ENCODE results near the gene DCT. TPM values are rescaled to one million over a fixed set of nuclear protein-coding genes. Genes with fewer than 3 reads are reported as not detected.

DCT gene
- total RNA-seq, 1 donor from 2014 or later, result 0.08 TPM

DNA sequence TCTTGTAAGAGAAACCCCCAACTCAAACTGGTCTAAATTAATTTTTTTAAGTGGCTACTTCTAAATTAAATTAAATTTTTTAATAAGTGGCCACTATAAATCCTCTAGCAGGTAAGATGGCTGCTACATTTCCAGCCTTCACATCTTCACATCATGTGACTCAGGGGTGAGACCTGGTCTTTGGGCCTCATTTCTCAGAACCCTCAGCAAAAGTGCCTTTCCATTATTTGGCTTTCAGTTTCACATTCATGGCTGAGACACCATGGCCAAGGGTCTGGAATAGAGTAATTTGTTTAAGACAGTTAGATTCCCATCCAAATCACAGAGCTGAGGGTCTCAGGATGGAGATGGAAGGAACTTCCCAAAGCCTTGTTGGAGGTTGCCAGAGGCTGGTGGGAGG is 47.5 kb downstream of the DCT start:
- no peaks in the 10 kb centered on the region for H3K27me3 ChIP-seq (ENCODE audit: control insufficient read depth, insufficient read depth, low read length)
- TF ChIP-seq, protein P1, sequence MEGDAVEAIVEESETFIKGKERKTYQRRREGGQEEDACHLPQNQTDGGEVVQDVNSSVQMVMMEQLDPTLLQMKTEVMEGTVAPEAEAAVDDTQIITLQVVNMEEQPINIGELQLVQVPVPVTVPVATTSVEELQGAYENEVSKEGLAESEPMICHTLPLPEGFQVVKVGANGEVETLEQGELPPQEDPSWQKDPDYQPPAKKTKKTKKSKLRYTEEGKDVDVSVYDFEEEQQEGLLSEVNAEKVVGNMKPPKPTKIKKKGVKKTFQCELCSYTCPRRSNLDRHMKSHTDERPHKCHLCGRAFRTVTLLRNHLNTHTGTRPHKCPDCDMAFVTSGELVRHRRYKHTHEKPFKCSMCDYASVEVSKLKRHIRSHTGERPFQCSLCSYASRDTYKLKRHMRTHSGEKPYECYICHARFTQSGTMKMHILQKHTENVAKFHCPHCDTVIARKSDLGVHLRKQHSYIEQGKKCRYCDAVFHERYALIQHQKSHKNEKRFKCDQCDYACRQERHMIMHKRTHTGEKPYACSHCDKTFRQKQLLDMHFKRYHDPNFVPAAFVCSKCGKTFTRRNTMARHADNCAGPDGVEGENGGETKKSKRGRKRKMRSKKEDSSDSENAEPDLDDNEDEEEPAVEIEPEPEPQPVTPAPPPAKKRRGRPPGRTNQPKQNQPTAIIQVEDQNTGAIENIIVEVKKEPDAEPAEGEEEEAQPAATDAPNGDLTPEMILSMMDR (IDR thresholded peaks at IDR 0.05; ENCODE audit: insufficient read depth, low read length, poor library complexity, severe bottlenecking), result no peak
- no peaks in the 10 kb centered on the region for H3K36me3 ChIP-seq (ENCODE audit: control insufficient read depth, insufficient read depth, low read length)
- no peak overlapping the region for H3K4me3 ChIP-seq (ENCODE audit: low read depth, low read length)
- DNase-seq (ENCODE audit: low read depth), result no peak

DNA sequence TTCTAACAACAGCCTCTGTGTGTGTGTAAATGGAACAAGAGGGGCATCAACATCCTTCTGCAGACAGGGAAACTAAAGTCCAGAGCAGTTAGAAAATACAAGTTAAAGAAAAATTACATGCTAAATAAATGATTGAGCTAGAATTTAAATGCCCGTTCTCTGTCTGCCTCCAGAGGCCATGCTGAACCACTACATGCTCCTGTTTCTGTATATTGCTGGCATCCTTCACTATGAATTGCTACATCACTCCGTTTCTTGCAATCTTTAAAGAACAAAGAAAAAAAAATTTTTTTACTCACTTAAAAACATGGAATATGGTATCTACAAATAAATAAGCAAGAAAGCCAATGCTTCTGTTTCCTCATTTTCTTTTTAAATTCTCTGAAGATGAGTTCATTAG is 47.9 kb downstream of the DCT start:
- TF ChIP-seq, protein P1 (IDR thresholded peaks at IDR 0.05; ENCODE audit: insufficient read depth, low read length, poor library complexity, severe bottlenecking), result no peak
- Histone ChIP-seq H3K36me3 (ENCODE audit: control insufficient read depth, insufficient read depth, low read length) (no peaks in the 10 kb centered on the region), H3K4me3 (ENCODE audit: low read depth, low read length) (no peak overlapping the region), H3K27me3 (ENCODE audit: control insufficient read depth, insufficient read depth, low read length) (no peaks in the 10 kb centered on the region)
- DNase-seq (ENCODE audit: low read depth), result no peak

DNA sequence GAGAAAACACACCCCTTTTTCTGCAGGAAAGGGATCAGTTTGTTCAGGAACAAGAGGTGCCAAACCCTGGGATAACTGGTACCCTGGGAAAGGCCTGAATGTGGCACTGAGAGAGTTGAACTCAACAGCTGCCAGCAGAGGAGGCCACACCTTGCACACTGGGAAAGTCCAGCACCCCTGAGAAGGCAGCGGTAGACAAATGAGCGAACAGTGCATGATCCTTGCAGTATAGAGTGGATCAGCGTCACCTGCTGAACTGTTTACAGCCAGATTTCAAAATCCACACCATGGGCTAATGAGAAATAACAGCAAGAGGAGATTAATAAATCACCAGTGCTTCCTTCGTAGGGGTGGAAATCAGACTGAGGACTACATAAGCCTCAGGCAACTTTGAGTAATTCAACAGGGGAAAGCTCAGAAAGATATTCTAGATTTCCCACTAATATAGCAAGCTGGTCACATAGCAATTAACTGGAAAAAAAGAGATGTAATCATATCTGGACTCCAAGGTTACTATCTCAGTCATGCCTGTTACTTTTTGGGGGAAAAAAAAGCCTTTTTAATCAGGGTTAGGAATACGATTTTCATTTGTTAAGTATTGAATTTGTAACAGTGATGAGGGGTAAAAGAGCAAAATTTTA is 52.0 kb downstream of the DCT start:
- H3K4me3 ChIP-seq (ENCODE audit: low read depth, low read length), result no peak overlapping the region
- no peaks in the 10 kb centered on the region for H3K36me3 ChIP-seq (ENCODE audit: control insufficient read depth, insufficient read depth, low read length)
- DNase-seq (ENCODE audit: low read depth), result no peak
- TF ChIP-seq, protein P1 (IDR thresholded peaks at IDR 0.05; ENCODE audit: insufficient read depth, low read length, poor library complexity, severe bottlenecking), result no peak
- H3K27me3 ChIP-seq (ENCODE audit: control insufficient read depth, insufficient read depth, low read length), result no peaks in the 10 kb centered on the region

DNA sequence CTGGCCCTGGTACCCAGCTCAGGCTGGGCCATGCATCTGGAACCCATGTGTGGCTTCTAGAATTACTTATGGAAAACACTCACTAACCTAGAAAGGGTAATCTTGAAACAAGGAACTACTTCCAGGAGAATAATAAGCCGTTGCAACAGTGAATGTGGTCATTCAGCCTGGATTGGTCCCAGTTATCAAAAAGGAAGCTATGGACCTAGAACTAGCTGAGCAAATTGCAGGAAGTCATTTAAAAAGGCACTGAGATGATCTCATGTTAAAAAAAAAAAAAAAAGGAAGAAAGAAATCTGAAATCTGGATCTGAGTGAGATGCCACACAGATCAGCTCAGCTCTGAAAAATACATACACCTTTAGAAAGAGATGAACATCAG is 59.6 kb downstream of the DCT start:
- DNase-seq (ENCODE audit: low read depth), result no peak
- TF ChIP-seq, protein P1 (IDR thresholded peaks at IDR 0.05; ENCODE audit: insufficient read depth, low read length, poor library complexity, severe bottlenecking), result no peak
- no peaks in the 10 kb centered on the region for H3K27me3 ChIP-seq (ENCODE audit: control insufficient read depth, insufficient read depth, low read length)
- H3K4me3 ChIP-seq (ENCODE audit: low read depth, low read length), result no peak overlapping the region
- H3K36me3 ChIP-seq (ENCODE audit: control insufficient read depth, insufficient read depth, low read length), result no peaks in the 10 kb centered on the region

DNA sequence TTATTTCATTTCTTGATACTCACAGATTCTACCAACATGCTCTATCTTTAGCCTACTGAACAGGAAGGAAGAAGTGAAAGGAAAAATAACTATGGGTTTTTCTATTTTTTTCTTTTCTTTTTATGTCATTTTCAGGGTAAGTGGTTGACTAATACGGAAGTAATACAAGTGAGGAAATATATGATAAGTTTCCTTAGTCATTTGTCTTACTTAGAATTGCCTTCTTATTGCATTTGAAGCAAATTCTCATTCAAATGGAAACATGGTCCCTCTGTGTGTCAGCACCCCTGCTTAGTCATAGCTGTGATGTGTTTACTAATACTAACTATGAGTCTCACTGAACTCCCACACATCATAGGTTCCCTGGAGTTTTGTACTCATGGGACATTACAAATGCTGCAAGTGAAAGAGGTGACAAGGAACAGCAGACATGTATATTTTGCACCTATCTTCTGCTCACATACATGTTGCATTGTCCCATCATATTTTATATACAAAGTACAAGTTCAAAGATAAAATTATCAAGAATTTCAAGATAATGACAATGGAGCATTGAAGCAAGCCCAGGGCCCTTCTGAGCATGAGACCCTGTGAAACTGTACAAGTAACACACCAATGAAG is 60.1 kb downstream of the DCT start:
- peak; percentile 21 for DNase-seq (ENCODE audit: low read depth)
- TF ChIP-seq, protein P1 (IDR thresholded peaks at IDR 0.05; ENCODE audit: insufficient read depth, low read length, poor library complexity, severe bottlenecking), result no peak
- Histone ChIP-seq H3K36me3 (ENCODE audit: control insufficient read depth, insufficient read depth, low read length) (no peaks in the 10 kb centered on the region), H3K27me3 (ENCODE audit: control insufficient read depth, insufficient read depth, low read length) (no peaks in the 10 kb centered on the region), H3K4me3 (ENCODE audit: low read depth, low read length) (no peak overlapping the region)

DNA sequence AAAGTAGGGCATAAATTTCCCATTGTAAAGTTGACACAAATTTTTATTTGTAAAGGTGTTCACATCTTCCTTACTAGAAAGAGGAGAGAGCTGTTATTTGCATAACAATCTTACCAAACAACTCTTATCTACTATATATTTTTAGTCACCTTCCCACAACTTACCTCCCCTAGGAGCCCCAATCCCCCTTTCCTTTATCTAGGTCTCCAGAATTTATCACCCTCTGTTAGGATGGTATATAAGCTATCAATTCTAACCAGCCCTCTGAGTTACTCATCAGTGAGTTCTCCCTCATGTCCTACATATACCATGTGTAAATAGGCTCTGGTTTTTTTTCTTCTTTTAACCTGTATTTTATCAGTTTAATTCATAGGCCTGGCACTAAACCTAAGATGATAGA is 62.2 kb downstream of the DCT start:
- TF ChIP-seq, protein P1 (IDR thresholded peaks at IDR 0.05; ENCODE audit: insufficient read depth, low read length, poor library complexity, severe bottlenecking), result no peak
- Histone ChIP-seq H3K36me3 (ENCODE audit: control insufficient read depth, insufficient read depth, low read length) (no peaks in the 10 kb centered on the region), H3K4me3 (ENCODE audit: low read depth, low read length) (no peak overlapping the region), H3K27me3 (ENCODE audit: control insufficient read depth, insufficient read depth, low read length) (no peaks in the 10 kb centered on the region)
- DNase-seq (ENCODE audit: low read depth), result no peak

Data from kidney epithelial cell (primary cell).